K562 (cell line): ENCODE measurements around the gene POLR2L. TPM values are rescaled to one million over a fixed set of nuclear protein-coding genes. Genes with fewer than 3 reads are reported as not detected.

Experiments
- HMG20A ChIP-seq: fragments of 450-650 bp; formaldehyde crosslinking; conservative IDR thresholded peaks from 2 replicates; pipeline ENCODE4 v1.4.0; 2020; ENCODE audit warnings: mild to moderate bottlenecking, mixed read lengths
- LCOR ChIP-seq: sonication (generic); formaldehyde crosslinking; IDR thresholded peaks from 2 replicates; pipeline ENCODE4 v1.8.0; 2022; ENCODE audit warnings: mild to moderate bottlenecking, missing genetic modification reagents
- MEIS2 ChIP-seq: fragments of 450-650 bp; IDR thresholded peaks from 2 replicates; pipeline ENCODE4 v1.6.1; 2014; ENCODE audit warnings: mild to moderate bottlenecking; ENCODE audit not compliant: partially characterized antibody
- RBM14 ChIP-seq: fragments of 200-400 bp; formaldehyde crosslinking; IDR thresholded peaks from 2 replicates; pipeline ENCODE4 v1.6.1; 2018; ENCODE audit warnings: low read depth, mild to moderate bottlenecking, low read length, moderate library complexity, borderline replicate concordance; ENCODE audit not compliant: insufficient read depth
- ZNF77 ChIP-seq: fragments of 250-450 bp; sonication (Bioruptor Pico); IDR thresholded peaks from 2 replicates; pipeline ENCODE4 v1.5.0; 2020
- ZNF785 ChIP-seq: fragments of 250-450 bp; sonication (Bioruptor Pico); IDR thresholded peaks from 2 replicates; pipeline ENCODE4 v1.4.0; 2020; ENCODE audit warnings: mild to moderate bottlenecking
- polyA plus RNA-seq, 8 experiments: library from polyadenylated mRNA; depleted of rRNA in 4 of 8; stranded (reverse) in 5 of 8; unstranded in 3 of 8; fragments of >200 nt; fragmentation: Nextera tagmentation in 2 of 8; fragmentation: Illumina TruSeq in 1 of 8; extraction: Ambion mirVana in 2 of 8; extraction: Trizol in 1 of 8; gene quantifications; 2 replicates each; pipeline versions ENCODE4 v1.2.1 to v1.2.3, GENCODE V29; 2011 to 2014; ENCODE audit warnings: inconsistent platforms in 1 of 8, missing spikeins in 1 of 8
- total RNA-seq, 7 experiments: library from RNA; depleted of rRNA in 6 of 7; stranded (reverse); fragments of >200 nt in 6 of 7; fragmentation: Illumina TruSeq in 2 of 7; extraction: Trizol in 2 of 7; gene quantifications; 2 replicates each; pipeline versions ENCODE4 v1.2.1 to v1.2.3, GENCODE V29; 2011 to 2021; ENCODE audit warnings: low replicate concordance in 1 of 7
- TF ChIP-seq, protein P1 (sequence below): fragments of 450-650 bp; formaldehyde crosslinking; conservative IDR thresholded peaks from 2 replicates; pipeline ENCODE4 v1.4.0; 2022; ENCODE audit warnings: mild to moderate bottlenecking, missing genetic modification characterization
- TF ChIP-seq, protein P2 (sequence below): IDR thresholded peaks from 2 replicates; pipeline ENCODE4 v1.6.1; 2014; ENCODE audit warnings: antibody characterized with exemption
- TF ChIP-seq, protein P3 (sequence below): sonication (generic); formaldehyde crosslinking; IDR thresholded peaks from 2 replicates; pipeline ENCODE4 v1.8.0; 2023; ENCODE audit warnings: mild to moderate bottlenecking, missing genetic modification reagents
- TF ChIP-seq, protein P4 (sequence below): fragments of 450-650 bp; IDR thresholded peaks from 2 replicates; pipeline ENCODE4 v1.6.1; 2017; ENCODE audit warnings: antibody characterized with exemption, mild to moderate bottlenecking
- TF ChIP-seq, protein P5 (sequence below): conservative IDR thresholded peaks from 2 replicates; pipeline ENCODE4 v1.6.1; 2011; ENCODE audit warnings: low read depth, mild to moderate bottlenecking, low read length; ENCODE audit not compliant: control insufficient read depth

POLR2L gene
- total and polyA plus RNA-seq, 9 of the 15 experiments (the other 6 are each of a cell fraction or from before 2014, with no cell fraction given) = 38.3 to 688 (median 108) TPM

DNA sequence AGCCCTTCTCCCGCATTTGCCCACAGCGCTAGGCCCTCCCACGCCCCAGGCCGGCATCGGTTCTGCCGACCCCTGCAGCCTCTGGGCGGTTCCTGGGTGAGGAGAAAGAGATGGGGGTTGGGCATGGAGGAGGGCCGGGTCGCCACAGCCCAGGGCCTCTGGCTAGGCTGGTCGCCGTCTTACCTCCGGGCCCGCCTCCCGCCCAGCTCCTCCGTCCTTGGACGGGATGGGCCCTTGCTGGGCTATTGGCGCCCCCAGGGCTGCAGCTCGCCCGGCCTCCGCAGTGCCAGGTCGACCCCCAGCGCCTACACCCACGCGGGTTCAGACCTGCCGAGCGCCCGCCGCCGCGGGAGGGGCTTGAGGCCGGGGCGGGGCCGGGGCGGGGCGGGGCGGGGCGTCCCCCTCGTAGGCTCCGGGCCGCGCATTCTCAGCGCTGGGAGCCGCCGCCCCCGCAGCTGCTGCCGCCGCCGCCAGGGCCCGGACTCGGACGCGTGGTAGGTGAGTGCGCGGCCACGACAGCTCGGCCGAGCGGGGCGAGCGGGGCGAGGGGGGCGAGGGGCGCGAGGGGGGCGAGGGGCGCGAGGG is 9.7 kb downstream of the POLR2L start, which contains the start of gene CD151 (continued):
- TF ChIP-seq, protein P1, sequence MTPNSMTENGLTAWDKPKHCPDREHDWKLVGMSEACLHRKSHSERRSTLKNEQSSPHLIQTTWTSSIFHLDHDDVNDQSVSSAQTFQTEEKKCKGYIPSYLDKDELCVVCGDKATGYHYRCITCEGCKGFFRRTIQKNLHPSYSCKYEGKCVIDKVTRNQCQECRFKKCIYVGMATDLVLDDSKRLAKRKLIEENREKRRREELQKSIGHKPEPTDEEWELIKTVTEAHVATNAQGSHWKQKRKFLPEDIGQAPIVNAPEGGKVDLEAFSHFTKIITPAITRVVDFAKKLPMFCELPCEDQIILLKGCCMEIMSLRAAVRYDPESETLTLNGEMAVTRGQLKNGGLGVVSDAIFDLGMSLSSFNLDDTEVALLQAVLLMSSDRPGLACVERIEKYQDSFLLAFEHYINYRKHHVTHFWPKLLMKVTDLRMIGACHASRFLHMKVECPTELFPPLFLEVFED (CRISPR knock-in tag) = no peak
- TF ChIP-seq MEIS2 = no peak
- no peak for TF ChIP-seq HMG20A
- TF ChIP-seq LCOR (CRISPR knock-in tag) = 0 out of 2 replicates have a peak, but pooled peaks have one; percentile 30
- TF ChIP-seq, protein P2, sequence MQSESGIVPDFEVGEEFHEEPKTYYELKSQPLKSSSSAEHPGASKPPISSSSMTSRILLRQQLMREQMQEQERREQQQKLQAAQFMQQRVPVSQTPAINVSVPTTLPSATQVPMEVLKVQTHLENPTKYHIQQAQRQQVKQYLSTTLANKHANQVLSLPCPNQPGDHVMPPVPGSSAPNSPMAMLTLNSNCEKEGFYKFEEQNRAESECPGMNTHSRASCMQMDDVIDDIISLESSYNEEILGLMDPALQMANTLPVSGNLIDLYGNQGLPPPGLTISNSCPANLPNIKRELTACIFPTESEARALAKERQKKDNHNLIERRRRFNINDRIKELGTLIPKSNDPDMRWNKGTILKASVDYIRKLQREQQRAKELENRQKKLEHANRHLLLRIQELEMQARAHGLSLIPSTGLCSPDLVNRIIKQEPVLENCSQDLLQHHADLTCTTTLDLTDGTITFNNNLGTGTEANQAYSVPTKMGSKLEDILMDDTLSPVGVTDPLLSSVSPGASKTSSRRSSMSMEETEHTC = no peak
- TF ChIP-seq ZNF77 = no peak
- TF ChIP-seq, protein P3, sequence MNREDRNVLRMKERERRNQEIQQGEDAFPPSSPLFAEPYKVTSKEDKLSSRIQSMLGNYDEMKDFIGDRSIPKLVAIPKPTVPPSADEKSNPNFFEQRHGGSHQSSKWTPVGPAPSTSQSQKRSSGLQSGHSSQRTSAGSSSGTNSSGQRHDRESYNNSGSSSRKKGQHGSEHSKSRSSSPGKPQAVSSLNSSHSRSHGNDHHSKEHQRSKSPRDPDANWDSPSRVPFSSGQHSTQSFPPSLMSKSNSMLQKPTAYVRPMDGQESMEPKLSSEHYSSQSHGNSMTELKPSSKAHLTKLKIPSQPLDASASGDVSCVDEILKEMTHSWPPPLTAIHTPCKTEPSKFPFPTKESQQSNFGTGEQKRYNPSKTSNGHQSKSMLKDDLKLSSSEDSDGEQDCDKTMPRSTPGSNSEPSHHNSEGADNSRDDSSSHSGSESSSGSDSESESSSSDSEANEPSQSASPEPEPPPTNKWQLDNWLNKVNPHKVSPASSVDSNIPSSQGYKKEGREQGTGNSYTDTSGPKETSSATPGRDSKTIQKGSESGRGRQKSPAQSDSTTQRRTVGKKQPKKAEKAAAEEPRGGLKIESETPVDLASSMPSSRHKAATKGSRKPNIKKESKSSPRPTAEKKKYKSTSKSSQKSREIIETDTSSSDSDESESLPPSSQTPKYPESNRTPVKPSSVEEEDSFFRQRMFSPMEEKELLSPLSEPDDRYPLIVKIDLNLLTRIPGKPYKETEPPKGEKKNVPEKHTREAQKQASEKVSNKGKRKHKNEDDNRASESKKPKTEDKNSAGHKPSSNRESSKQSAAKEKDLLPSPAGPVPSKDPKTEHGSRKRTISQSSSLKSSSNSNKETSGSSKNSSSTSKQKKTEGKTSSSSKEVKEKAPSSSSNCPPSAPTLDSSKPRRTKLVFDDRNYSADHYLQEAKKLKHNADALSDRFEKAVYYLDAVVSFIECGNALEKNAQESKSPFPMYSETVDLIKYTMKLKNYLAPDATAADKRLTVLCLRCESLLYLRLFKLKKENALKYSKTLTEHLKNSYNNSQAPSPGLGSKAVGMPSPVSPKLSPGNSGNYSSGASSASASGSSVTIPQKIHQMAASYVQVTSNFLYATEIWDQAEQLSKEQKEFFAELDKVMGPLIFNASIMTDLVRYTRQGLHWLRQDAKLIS = peak; percentile 86
- TF ChIP-seq, protein P4, sequence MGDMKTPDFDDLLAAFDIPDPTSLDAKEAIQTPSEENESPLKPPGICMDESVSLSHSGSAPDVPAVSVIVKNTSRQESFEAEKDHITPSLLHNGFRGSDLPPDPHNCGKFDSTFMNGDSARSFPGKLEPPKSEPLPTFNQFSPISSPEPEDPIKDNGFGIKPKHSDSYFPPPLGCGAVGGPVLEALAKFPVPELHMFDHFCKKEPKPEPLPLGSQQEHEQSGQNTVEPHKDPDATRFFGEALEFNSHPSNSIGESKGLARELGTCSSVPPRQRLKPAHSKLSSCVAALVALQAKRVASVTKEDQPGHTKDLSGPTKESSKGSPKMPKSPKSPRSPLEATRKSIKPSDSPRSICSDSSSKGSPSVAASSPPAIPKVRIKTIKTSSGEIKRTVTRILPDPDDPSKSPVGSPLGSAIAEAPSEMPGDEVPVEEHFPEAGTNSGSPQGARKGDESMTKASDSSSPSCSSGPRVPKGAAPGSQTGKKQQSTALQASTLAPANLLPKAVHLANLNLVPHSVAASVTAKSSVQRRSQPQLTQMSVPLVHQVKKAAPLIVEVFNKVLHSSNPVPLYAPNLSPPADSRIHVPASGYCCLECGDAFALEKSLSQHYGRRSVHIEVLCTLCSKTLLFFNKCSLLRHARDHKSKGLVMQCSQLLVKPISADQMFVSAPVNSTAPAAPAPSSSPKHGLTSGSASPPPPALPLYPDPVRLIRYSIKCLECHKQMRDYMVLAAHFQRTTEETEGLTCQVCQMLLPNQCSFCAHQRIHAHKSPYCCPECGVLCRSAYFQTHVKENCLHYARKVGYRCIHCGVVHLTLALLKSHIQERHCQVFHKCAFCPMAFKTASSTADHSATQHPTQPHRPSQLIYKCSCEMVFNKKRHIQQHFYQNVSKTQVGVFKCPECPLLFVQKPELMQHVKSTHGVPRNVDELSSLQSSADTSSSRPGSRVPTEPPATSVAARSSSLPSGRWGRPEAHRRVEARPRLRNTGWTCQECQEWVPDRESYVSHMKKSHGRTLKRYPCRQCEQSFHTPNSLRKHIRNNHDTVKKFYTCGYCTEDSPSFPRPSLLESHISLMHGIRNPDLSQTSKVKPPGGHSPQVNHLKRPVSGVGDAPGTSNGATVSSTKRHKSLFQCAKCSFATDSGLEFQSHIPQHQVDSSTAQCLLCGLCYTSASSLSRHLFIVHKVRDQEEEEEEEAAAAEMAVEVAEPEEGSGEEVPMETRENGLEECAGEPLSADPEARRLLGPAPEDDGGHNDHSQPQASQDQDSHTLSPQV = peak; percentile 8; the same call in 1 of the 2 replicates
- TF ChIP-seq, protein P5, sequence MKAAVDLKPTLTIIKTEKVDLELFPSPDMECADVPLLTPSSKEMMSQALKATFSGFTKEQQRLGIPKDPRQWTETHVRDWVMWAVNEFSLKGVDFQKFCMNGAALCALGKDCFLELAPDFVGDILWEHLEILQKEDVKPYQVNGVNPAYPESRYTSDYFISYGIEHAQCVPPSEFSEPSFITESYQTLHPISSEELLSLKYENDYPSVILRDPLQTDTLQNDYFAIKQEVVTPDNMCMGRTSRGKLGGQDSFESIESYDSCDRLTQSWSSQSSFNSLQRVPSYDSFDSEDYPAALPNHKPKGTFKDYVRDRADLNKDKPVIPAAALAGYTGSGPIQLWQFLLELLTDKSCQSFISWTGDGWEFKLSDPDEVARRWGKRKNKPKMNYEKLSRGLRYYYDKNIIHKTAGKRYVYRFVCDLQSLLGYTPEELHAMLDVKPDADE = no peak
- TF ChIP-seq ZNF785 (CRISPR knock-in tag) = no peak
- TF ChIP-seq RBM14 = no peak
